Activated naive CD4-positive, alpha-beta T cell treated with anti-CD3 and anti-CD28 coated beads for 36 hours (primary cell): Measurements from ENCODE around the gene ROBO3. TPM values are rescaled to one million over a fixed set of nuclear protein-coding genes. Genes with fewer than 3 reads are reported as not detected.

Experiments used
- CTCF ChIA-PET: fragments of 350-600 bp; sonication (Branson Sonifier 250); formaldehyde crosslinking; loops from one replicate; lab custom pipeline; 2021; ENCODE audit warnings: antibody characterized with exemption; lab: Charles Lee
- DNase-seq: peaks from one replicate; pipeline ENCODE4 v3.0.0-alpha.2; 2020
- H3K27ac Mint-ChIP-seq: one replicate; pipeline ENCODE4 v1.8.0; 2021; ENCODE audit warnings: mild to moderate bottlenecking, mixed read lengths
- H3K27me3 Mint-ChIP-seq: one replicate; pipeline ENCODE4 v1.8.0; 2021; ENCODE audit warnings: low read depth, mixed read lengths
- H3K36me3 Mint-ChIP-seq: one replicate; pipeline ENCODE4 v1.8.0; 2021; ENCODE audit warnings: low read depth, mixed read lengths
- H3K4me1 Mint-ChIP-seq: one replicate; pipeline ENCODE4 v1.8.0; 2021; ENCODE audit warnings: low read depth, mixed read lengths
- H3K4me3 Mint-ChIP-seq: one replicate; pipeline ENCODE4 v1.8.0; 2021; ENCODE audit warnings: mild to moderate bottlenecking, moderate library complexity, mixed read lengths
- H3K9me3 Mint-ChIP-seq: one replicate; pipeline ENCODE4 v1.8.0; 2021; ENCODE audit warnings: mixed read lengths
- intact Hi-C: fragments of 100-400 bp; cut with micrococcal nuclease; formaldehyde crosslinking; loops from one replicate; pipeline ENCODE4 v1.15.1; 2023
- total RNA-seq, 2 experiments: library from RNA; stranded (reverse); gene quantifications; one replicate each; pipeline ENCODE4 v1.2.3, GENCODE V29; 2021

Gene ROBO3
- total RNA-seq, 2 experiments from 2014 or later = 24.2 to 24.5 TPM

DNA sequence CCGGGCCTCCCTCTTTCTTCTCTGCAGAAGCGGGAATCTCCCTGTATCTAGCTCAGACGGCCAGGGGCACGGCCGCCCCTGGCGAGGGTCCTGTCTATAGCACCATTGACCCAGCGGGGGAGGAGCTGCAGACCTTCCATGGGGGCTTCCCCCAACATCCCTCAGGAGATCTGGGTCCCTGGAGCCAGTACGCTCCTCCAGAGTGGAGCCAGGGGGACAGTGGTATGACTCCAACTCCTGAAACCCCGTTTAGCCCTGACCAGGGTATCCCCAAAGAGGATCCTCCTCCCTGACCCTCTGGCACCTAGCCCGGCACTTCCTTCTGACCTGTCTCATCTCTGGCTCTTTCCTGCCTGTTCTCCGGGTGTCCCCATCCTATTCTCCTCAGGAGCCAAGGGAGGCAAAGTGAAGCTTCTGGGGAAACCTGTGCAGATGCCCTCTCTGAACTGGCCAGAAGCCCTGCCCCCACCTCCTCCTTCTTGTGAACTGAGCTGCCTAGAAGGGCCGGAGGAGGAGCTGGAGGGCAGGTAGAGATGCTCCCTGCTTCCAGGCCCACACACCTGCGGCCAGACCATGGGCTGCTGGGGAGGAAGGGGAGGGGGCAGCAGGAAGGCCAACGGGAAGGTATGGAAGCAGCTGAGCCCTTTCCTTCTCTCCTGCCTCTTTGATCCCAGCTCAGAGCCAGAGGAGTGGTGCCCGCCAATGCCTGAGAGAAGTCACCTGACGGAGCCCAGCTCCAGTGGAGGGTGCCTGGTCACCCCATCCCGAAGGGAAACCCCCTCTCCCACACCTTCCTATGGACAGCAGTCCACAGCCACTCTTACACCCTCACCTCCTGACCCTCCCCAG lies 12.9 kb downstream of the ROBO3 start:
- intact Hi-C loops = loop anchor here (2.0 to 5.0 kb wide), 4 partner anchors 41 to 714 kb away; partner anchors contain the start of gene STT3A
- no peaks in the 10 kb centered on the region for H3K9me3 Mint-ChIP-seq
- H3K4me3 Mint-ChIP-seq = peak overlapping the region; percentile 83
- CTCF ChIA-PET = interaction anchor here (0.8 to 1.6 kb wide), 4 partner anchors 12 to 266 kb away, joined by 3 to 11 read pairs (median 6); partner anchors contain the start of gene ROBO3
- H3K27ac Mint-ChIP-seq = no peak overlapping the region
- peaks cover 19% of the 10 kb centered on the region for H3K4me1 Mint-ChIP-seq
- H3K27me3 Mint-ChIP-seq = peaks cover 15% of the 10 kb centered on the region
- no peak for DNase-seq
- H3K36me3 Mint-ChIP-seq = no peaks in the 10 kb centered on the region

DNA sequence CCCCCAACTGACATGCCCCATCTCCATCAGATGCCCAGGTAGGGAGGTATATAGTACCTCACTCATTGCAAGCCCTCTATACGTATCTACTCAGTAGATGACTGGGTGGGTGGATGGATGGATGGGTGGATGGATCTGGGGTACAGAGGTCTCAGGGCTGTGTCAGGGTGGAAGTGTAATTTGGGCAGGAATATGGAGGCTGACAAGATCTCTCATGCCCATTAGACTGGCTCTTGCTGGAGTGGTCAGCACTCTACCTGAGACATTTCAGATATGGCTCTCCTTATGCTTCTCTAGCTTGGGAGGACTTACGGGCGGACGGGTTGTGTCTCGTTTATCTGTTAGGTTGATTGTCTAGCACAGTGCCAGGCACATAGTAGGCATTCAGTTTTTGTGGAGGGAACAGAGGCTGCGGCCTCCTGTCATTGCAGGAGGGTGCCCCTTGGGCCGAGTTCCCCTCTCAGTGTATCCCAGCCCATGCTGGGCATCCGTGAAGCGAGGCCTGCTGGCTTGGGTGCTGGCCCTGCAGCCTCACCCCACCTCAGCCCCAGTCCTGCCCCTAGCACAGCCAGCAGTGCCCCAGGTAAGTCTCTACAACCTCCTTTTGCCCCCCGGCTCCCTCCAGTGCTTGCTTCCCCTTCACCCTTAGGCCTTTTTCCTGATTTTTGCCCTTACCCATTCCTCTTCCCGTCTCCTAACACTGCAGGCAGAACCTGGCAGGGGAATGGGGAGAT lies 13.7 kb downstream of the ROBO3 start:
- peaks cover under 1% of the 10 kb centered on the region for H3K36me3 Mint-ChIP-seq
- DNase-seq = no peak
- CTCF ChIA-PET = interaction anchor here (0.8 to 1.6 kb wide), 4 partner anchors 13 to 265 kb away, joined by 3 to 11 read pairs (median 6); partner anchors contain the start of gene ROBO3
- H3K27ac Mint-ChIP-seq = no peak overlapping the region
- peaks cover 19% of the 10 kb centered on the region for H3K4me1 Mint-ChIP-seq
- peaks cover 9% of the 10 kb centered on the region for H3K27me3 Mint-ChIP-seq
- no peak overlapping the region for H3K4me3 Mint-ChIP-seq
- intact Hi-C loops = loop anchor here (5.0 kb wide), 1 partner anchor 713 kb away; the partner anchor contains the start of gene STT3A
- H3K9me3 Mint-ChIP-seq = no peaks in the 10 kb centered on the region

DNA sequence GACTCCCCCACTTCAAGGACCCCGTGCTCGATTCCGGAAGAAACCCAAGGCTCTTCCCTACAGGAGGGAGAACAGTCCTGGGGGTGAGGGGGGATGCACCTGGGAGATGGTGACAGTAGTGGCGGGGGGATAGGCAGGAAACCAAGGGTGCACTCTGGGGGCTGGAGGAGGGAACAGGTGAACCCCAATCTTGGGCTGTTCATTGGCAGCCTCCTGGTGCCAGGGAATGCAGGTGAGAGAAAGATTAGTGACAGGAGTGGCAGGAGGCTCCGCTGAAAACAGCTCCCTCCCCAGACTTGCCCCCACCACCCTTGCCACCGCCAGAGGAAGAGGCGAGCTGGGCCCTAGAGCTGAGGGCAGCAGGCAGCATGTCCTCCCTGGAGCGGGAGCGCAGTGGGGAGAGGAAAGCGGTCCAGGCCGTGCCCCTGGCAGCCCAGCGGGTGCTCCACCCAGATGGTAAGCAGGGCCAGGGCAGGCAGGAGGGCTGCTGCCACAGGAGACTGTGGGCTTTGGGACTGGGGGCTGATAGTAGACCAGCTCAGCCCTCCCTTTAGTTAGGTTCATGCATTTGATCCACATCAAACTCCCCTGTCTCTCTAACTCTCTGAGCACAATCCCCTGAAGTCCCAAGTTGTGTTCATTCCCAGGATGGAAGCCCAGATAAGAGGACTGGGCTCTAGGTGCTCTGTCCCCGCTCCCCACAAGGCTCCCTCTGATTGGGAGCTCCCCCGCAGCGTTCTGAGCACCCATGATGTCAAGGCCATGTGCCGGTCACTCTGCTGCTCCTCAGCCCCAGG lies 14.5 kb downstream of the ROBO3 start:
- no peak overlapping the region for H3K27ac Mint-ChIP-seq
- H3K9me3 Mint-ChIP-seq = no peaks in the 10 kb centered on the region
- peaks cover 2% of the 10 kb centered on the region for H3K36me3 Mint-ChIP-seq
- CTCF ChIA-PET = no interaction called here
- intact Hi-C loops = loop anchor here (5.0 kb wide), 1 partner anchor 713 kb away; the partner anchor contains the start of gene STT3A
- H3K4me1 Mint-ChIP-seq = peaks cover 19% of the 10 kb centered on the region
- H3K27me3 Mint-ChIP-seq = peaks cover 8% of the 10 kb centered on the region
- no peak for DNase-seq
- H3K4me3 Mint-ChIP-seq = no peak overlapping the region

DNA sequence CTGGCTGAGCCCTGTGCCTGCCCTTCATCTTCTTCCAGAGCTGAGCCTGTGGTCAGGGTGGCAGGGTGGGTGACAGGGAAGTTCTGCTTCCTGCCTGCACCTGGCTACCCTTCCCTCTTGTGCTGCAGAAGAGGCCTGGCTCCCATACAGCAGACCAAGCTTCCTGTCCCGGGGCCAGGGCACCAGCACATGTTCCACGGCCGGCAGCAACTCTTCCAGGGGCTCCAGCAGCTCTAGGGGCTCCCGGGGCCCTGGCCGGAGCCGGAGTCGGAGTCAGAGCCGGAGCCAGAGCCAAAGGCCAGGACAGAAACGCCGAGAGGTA lies 15.0 kb downstream of the ROBO3 start:
- Mint-ChIP-seq H3K9me3 (no peaks in the 10 kb centered on the region), H3K27ac (no peak overlapping the region), H3K27me3 (peaks cover 4% of the 10 kb centered on the region), H3K4me3 (no peak overlapping the region), H3K36me3 (peaks cover 2% of the 10 kb centered on the region), H3K4me1 (peaks cover 19% of the 10 kb centered on the region)
- intact Hi-C loops = no loop called here
- CTCF ChIA-PET = no interaction called here
- DNase-seq = no peak

GRCh38 chr11:124880958-124881357 lies 15.7 kb downstream of the ROBO3 start:
- no peak overlapping the region for H3K27ac Mint-ChIP-seq

DNA sequence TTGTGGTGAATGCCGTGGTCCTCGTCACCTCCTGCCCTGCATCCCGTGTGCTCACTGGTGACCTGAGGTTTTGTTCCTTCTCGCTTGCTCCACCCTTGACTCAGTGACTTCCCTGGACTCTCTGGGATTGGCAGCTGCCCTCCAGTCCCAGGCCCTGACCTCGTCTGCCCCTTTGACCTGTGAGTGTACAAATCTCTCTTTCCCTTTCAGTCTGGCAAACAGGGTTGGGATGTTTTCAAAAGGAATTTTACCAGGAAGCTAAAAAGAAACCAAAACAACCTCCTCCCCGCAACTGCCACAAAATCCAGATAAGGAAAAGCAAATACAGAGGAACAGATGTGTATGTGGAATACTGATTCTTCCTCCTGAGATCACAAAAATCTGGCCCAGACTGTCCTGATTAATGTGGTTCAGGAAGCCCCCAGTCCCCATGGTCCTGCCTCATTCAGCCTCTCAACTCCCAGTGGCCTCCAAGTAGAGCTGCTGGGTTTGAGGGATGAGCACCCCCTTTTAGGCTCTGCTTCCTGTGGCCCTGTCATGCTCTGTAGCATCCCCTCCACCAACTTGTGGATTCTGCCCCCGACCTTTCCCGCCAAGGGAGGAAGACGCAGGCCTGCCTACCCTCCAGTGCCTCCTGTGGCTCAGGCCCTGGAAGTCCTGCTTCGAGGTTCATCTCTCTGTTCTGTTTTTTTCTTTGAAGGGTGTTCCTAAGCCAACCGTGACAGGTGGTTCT lies 17.3 kb downstream of the ROBO3 start:
- peaks cover 2% of the 10 kb centered on the region for H3K27me3 Mint-ChIP-seq
- no peak for DNase-seq
- H3K9me3 Mint-ChIP-seq = no peaks in the 10 kb centered on the region
- H3K27ac Mint-ChIP-seq = no peak overlapping the region
- CTCF ChIA-PET = interaction anchor here (1.0 kb wide), 1 partner anchor 260 kb away, joined by 3 read pairs; no protein-coding TSS in a partner anchor
- peaks cover 2% of the 10 kb centered on the region for H3K36me3 Mint-ChIP-seq
- intact Hi-C loops = no loop called here
- H3K4me3 Mint-ChIP-seq = no peak overlapping the region
- peaks cover 10% of the 10 kb centered on the region for H3K4me1 Mint-ChIP-seq

More at GRCh38 chr11:124880958-124881357, 15.7 kb downstream of the ROBO3 start:
- H3K36me3 Mint-ChIP-seq = peaks cover 2% of the 10 kb centered on the region
- peaks cover 16% of the 10 kb centered on the region for H3K4me1 Mint-ChIP-seq
- DNase-seq = no peak
- no peaks in the 10 kb centered on the region for H3K27me3 Mint-ChIP-seq
- H3K9me3 Mint-ChIP-seq = no peaks in the 10 kb centered on the region
- H3K4me3 Mint-ChIP-seq = no peak overlapping the region
- CTCF ChIA-PET = no interaction called here
- intact Hi-C loops = no loop called here

DNA sequence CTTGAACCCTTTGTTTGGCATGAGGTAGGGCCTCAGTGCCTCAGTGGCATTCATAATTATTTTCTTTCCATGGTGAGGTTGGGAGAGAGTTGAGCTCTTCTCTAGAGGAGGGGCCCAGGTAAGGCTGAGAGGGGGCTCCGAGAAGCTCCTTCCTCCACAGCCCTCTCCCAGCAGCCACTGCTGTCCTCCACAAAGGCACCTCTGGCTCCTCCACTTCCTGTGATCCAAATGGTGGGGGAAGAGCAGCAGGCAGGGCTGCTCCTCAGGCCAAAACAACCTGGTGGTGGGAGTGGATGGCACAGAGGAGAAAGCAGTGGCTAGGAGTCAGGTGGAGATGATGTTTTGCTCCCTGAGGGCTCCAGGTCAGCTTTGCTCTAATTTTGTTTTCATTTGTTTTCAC lies 19.1 kb downstream of the ROBO3 start:
- CTCF ChIA-PET = interaction anchor here (1.0 kb wide), 1 partner anchor 14 kb away, joined by 3 read pairs; the partner anchor contains the start of gene ROBO4
- no peak overlapping the region for H3K4me3 Mint-ChIP-seq
- intact Hi-C loops = no loop called here

DNA sequence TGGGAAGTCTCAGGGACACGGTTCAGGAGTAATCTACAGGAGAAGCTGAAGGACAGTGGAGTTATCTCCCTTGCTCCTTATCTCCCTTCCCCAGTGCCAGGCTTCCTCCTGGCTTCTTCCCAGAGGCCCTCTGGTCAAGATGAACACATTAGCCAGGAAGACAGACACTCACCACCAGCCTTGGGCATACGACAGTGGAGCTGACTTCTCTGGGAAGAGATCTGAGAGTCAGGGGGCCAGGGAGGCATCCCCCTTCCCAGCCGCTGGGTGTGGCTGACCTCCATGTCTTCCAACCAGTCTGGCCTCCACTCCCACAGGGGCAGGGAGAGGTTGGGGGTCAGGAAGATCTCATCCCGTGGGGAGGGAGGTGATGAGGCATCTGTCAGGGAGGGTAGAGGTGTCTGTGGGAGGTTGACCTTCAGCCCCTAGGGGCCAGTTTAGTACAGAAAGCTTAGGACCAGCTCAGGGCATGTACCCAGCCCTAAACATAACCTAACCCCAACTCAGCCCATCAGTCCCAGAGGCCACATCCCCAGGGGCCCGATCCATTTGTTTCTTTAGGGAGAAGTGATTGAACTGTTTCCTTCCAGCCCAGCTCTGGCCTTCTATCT lies 19.7 kb downstream of the ROBO3 start:
- H3K27ac Mint-ChIP-seq = no peak overlapping the region
- CTCF ChIA-PET = interaction anchor here (1.0 kb wide), 1 partner anchor 13 kb away, joined by 3 read pairs; the partner anchor contains the start of gene ROBO4
- H3K4me3 Mint-ChIP-seq = no peak overlapping the region
- intact Hi-C loops = no loop called here
- H3K4me1 Mint-ChIP-seq = no peaks in the 10 kb centered on the region
- H3K27me3 Mint-ChIP-seq = peaks cover 2% of the 10 kb centered on the region
- H3K36me3 Mint-ChIP-seq = peaks cover 2% of the 10 kb centered on the region
- DNase-seq = no peak
- H3K9me3 Mint-ChIP-seq = no peaks in the 10 kb centered on the region

More for the DNA sequence above, 19.1 kb downstream of the ROBO3 start:
- H3K27ac Mint-ChIP-seq = no peak overlapping the region
- no peak for DNase-seq
- peaks cover 2% of the 10 kb centered on the region for H3K4me1 Mint-ChIP-seq
- no peaks in the 10 kb centered on the region for H3K9me3 Mint-ChIP-seq
- peaks cover 2% of the 10 kb centered on the region for H3K36me3 Mint-ChIP-seq
- peaks cover 2% of the 10 kb centered on the region for H3K27me3 Mint-ChIP-seq

GRCh38 chr11:124886476-124886875 lies 21.2 kb downstream of the ROBO3 start:
- no peaks in the 10 kb centered on the region for H3K9me3 Mint-ChIP-seq
- H3K4me1 Mint-ChIP-seq = no peaks in the 10 kb centered on the region
- peaks cover 2% of the 10 kb centered on the region for H3K36me3 Mint-ChIP-seq
- H3K27ac Mint-ChIP-seq = no peak overlapping the region
- CTCF ChIA-PET = interaction anchor here (0.5 to 1.5 kb wide), 2 partner anchors 33 to 1094 kb away, joined by 3 to 4 read pairs; no protein-coding TSS in a partner anchor
- DNase-seq = no peak
- intact Hi-C loops = no loop called here
- peaks cover 2% of the 10 kb centered on the region for H3K27me3 Mint-ChIP-seq
- no peak overlapping the region for H3K4me3 Mint-ChIP-seq

- H3K27ac Mint-ChIP-seq = no peak overlapping the region
- CTCF ChIA-PET = interaction anchor here (0.5 to 1.5 kb wide), 2 partner anchors 33 to 1094 kb away, joined by 3 to 4 read pairs; no protein-coding TSS in a partner anchor
- H3K9me3 Mint-ChIP-seq = no peaks in the 10 kb centered on the region
- intact Hi-C loops = no loop called here
- peaks cover 2% of the 10 kb centered on the region for H3K27me3 Mint-ChIP-seq
- H3K4me3 Mint-ChIP-seq = no peak overlapping the region
- no peak for DNase-seq
- H3K4me1 Mint-ChIP-seq = no peaks in the 10 kb centered on the region
- H3K36me3 Mint-ChIP-seq = peaks cover 2% of the 10 kb centered on the region
These were observed 21.9 kb downstream of the ROBO3 start for GRCh38 chr11:124886978-124887666.
